GM12801 (cell line): Measurements from ENCODE around the gene NCOA7.

Experiments used
- CTCF ChIP-seq: IDR thresholded peaks from one replicate; pipeline ENCODE4 v1.5.1; 2011; ENCODE audit warnings: control low read depth; ENCODE audit not compliant: insufficient read length; ENCODE audit errors: extremely low read depth

The NCOA7 gene

GRCh38 chr6:125927761-125928160 is 137.0 kb downstream of the NCOA7 start:
- TF ChIP-seq CTCF = no peak

GRCh38 chr6:125930765-125931418 is 140.1 kb downstream of the NCOA7 start:
- no peak for TF ChIP-seq CTCF

GRCh38 chr6:125931733-125932450 is 141.1 kb downstream of the NCOA7 start:
- no peak for TF ChIP-seq CTCF

- TF ChIP-seq CTCF = no peak
Observed at GRCh38 chr6:125932451-125932795, 141.7 kb downstream of the NCOA7 start.

GRCh38 chr6:125939026-125939425 is 148.3 kb downstream of the NCOA7 start:
- TF ChIP-seq CTCF = no peak

- TF ChIP-seq CTCF = no peak
Observed at GRCh38 chr6:125939791-125940190, 149.0 kb downstream of the NCOA7 start.

- no peak for TF ChIP-seq CTCF
Observed at GRCh38 chr6:125940247-125941041, 149.7 kb downstream of the NCOA7 start.
